GM21381 (cell line): ENCODE results near the gene MAOA.
"Not testable (repeated sequence)": the region's sequence is repeated elsewhere in the genome, so short reads cannot be mapped to it uniquely, and the experiment has no call there.

Experiments
- ATAC-seq: cut with Tn5 transposase; IDR thresholded peaks from one replicate; pipeline ENCODE4 v1.9.1; 2021; ENCODE audit warnings: mild to moderate bottlenecking, moderate library complexity; ENCODE audit not compliant: unreplicated experiment

Gene MAOA

GRCh38 chrX:43707812-43708548 is 51.9 kb downstream of the MAOA start:
- ATAC-seq = no peak

GRCh38 chrX:43716144-43716543 is 60.0 kb downstream of the MAOA start:
- no peak for ATAC-seq

- ATAC-seq = no peak
These were observed 60.6 kb downstream of the MAOA start for GRCh38 chrX:43716696-43717095.

GRCh38 chrX:43717161-43717560 is 61.1 kb downstream of the MAOA start:
- no peak for ATAC-seq

GRCh38 chrX:43718081-43718480 is 62.0 kb downstream of the MAOA start:
- no peak for ATAC-seq

- no peak for ATAC-seq
These were observed 62.4 kb downstream of the MAOA start for GRCh38 chrX:43718546-43718945.

GRCh38 chrX:43718956-43719355 is 62.9 kb downstream of the MAOA start:
- ATAC-seq = no peak

- ATAC-seq = no peak
These were observed 64.0 kb downstream of the MAOA start for GRCh38 chrX:43720082-43720481.

- no peak for ATAC-seq
These were observed 64.9 kb downstream of the MAOA start for GRCh38 chrX:43720961-43721360.

GRCh38 chrX:43725227-43725626 is 69.1 kb downstream of the MAOA start:
- ATAC-seq = not testable (repeated sequence)

GRCh38 chrX:43727254-43727653 is 71.2 kb downstream of the MAOA start:
- ATAC-seq = not testable (repeated sequence)

- no peak for ATAC-seq
These were observed 71.9 kb downstream of the MAOA start for GRCh38 chrX:43728002-43728401.

- ATAC-seq = no peak
These were observed 72.9 kb downstream of the MAOA start for GRCh38 chrX:43728966-43729365.

GRCh38 chrX:43731086-43731485 is 75.0 kb downstream of the MAOA start:
- no peak for ATAC-seq

GRCh38 chrX:43733699-43734098 is 77.6 kb downstream of the MAOA start:
- ATAC-seq = no peak

- ATAC-seq = no peak
These were observed 78.3 kb downstream of the MAOA start for GRCh38 chrX:43734444-43734843.

- no peak for ATAC-seq
These were observed 79.4 kb downstream of the MAOA start for GRCh38 chrX:43735534-43735933.

GRCh38 chrX:43735957-43736356 is 79.9 kb downstream of the MAOA start:
- no peak for ATAC-seq

GRCh38 chrX:43741843-43742573 is 85.9 kb downstream of the MAOA start:
- no peak for ATAC-seq

- no peak for ATAC-seq
These were observed 87.2 kb downstream of the MAOA start for GRCh38 chrX:43743100-43743822.

- no peak for ATAC-seq
These were observed 88.2 kb downstream of the MAOA start for GRCh38 chrX:43744284-43744683.
